GM10266 (cell line): ENCODE measurements around the gene ZDHHC12.

Experiments
- DNase-seq: peaks from one replicate; pipeline ENCODE4 v3.0.0; 2012; ENCODE audit errors: extremely low spot score
- CTCF ChIP-seq: IDR thresholded peaks from 2 replicates; pipeline ENCODE4 v1.5.1; 2012; ENCODE audit warnings: mild to moderate bottlenecking, low read depth; ENCODE audit not compliant: control insufficient read depth, insufficient read depth; ENCODE audit errors: missing control alignments

Gene ZDHHC12

GRCh38 chr9:128707446-128707845, 16.5 kb downstream of the ZDHHC12 start:
- no peak for TF ChIP-seq CTCF
- no peak for DNase-seq

- no peak for DNase-seq
- TF ChIP-seq CTCF = no peak
Measured at GRCh38 chr9:128706671-128707381, 17.1 kb downstream of the ZDHHC12 start.

GRCh38 chr9:128706045-128706444, 17.9 kb downstream of the ZDHHC12 start:
- no peak for TF ChIP-seq CTCF

GRCh38 chr9:128705051-128705965, 18.6 kb downstream of the ZDHHC12 start:
- DNase-seq = no peak

More at GRCh38 chr9:128706045-128706444, 17.9 kb downstream of the ZDHHC12 start:
- no peak for DNase-seq

GRCh38 chr9:128704356-128704670, 19.6 kb downstream of the ZDHHC12 start:
- no peak for DNase-seq
- TF ChIP-seq CTCF = no peak

More at GRCh38 chr9:128705051-128705965, 18.6 kb downstream of the ZDHHC12 start:
- no peak for TF ChIP-seq CTCF

GRCh38 chr9:128703616-128704355, 20.1 kb downstream of the ZDHHC12 start:
- no peak for DNase-seq

More at GRCh38 chr9:128703616-128704355, 20.1 kb downstream of the ZDHHC12 start:
- no peak for TF ChIP-seq CTCF
